GM19238 (cell line): Measurements from ENCODE around the gene RIPOR3.
"Not testable (repeated sequence)": the region's sequence is repeated elsewhere in the genome, so short reads cannot be mapped to it uniquely, and the experiment has no call there.

Experiments
- DNase-seq: peaks from one replicate; pipeline ENCODE4 v3.0.0; 2011; ENCODE audit warnings: low spot score; ENCODE audit not compliant: insufficient read length

The RIPOR3 gene

GRCh38 chr20:50680105-50680960, 11.0 kb downstream of the RIPOR3 start:
- no peak for DNase-seq

- DNase-seq: no peak
These were observed 11.6 kb downstream of the RIPOR3 start for GRCh38 chr20:50679753-50680104.

GRCh38 chr20:50678169-50678898, 13.0 kb downstream of the RIPOR3 start:
- no peak for DNase-seq

- no peak for DNase-seq
These were observed 14.5 kb downstream of the RIPOR3 start for GRCh38 chr20:50676858-50677257.

- DNase-seq: not testable (repeated sequence)
These were observed 15.0 kb downstream of the RIPOR3 start for GRCh38 chr20:50676377-50676731.

- no peak for DNase-seq
These were observed 15.5 kb downstream of the RIPOR3 start for GRCh38 chr20:50675671-50676376.

GRCh38 chr20:50674138-50674825, 17.1 kb downstream of the RIPOR3 start:
- DNase-seq: no peak

- DNase-seq: no peak
These were observed 17.7 kb downstream of the RIPOR3 start for GRCh38 chr20:50673466-50674137.

- no peak for DNase-seq
These were observed 18.2 kb downstream of the RIPOR3 start for GRCh38 chr20:50673146-50673465.

- DNase-seq: no peak
These were observed 18.8 kb downstream of the RIPOR3 start for GRCh38 chr20:50672400-50673145.

GRCh38 chr20:50671626-50672025, 19.7 kb downstream of the RIPOR3 start:
- DNase-seq: no peak

- DNase-seq: not testable (repeated sequence)
These were observed 20.3 kb downstream of the RIPOR3 start for GRCh38 chr20:50671010-50671409.

GRCh38 chr20:50670126-50670862, 21.0 kb downstream of the RIPOR3 start:
- DNase-seq: no peak

GRCh38 chr20:50668798-50669197, 22.5 kb downstream of the RIPOR3 start:
- no peak for DNase-seq

GRCh38 chr20:50668326-50668725, 23.0 kb downstream of the RIPOR3 start:
- DNase-seq: no peak

GRCh38 chr20:50666709-50667298, 24.5 kb downstream of the RIPOR3 start:
- no peak for DNase-seq

GRCh38 chr20:50664254-50664653, 27.1 kb downstream of the RIPOR3 start:
- DNase-seq: no peak

GRCh38 chr20:50663095-50663821, 28.1 kb downstream of the RIPOR3 start:
- no peak for DNase-seq
